ENCODE results near the gene PLCD4.
A peak's percentile ranks its signal among the peaks of the same experiment; 100 is the strongest.

The PLCD4 gene

DNA sequence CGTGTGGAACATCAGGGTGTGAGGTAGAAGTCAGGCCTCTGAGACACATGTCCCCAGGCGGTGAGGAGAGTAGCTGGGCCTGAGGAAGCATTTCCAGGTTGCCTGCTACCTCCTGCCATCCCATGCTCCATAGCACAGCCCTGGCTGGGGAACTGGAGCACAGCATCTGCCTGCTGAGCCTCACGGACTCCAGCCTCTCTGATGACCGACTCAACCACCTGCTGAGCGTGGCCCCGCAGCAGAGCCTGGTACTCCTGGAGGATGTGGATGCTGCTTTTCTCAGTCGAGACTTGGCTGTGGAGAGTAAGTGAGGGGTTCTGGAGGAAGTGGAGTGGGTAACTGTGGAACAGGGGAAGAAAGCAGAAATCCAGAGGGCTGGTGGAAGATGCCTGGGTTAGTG lies 54.7 kb downstream of the PLCD4 start:
- DNase-seq (ENCODE audit: low read depth in 2 of 3, low spot score in 1 of 3), result no peak

DNA sequence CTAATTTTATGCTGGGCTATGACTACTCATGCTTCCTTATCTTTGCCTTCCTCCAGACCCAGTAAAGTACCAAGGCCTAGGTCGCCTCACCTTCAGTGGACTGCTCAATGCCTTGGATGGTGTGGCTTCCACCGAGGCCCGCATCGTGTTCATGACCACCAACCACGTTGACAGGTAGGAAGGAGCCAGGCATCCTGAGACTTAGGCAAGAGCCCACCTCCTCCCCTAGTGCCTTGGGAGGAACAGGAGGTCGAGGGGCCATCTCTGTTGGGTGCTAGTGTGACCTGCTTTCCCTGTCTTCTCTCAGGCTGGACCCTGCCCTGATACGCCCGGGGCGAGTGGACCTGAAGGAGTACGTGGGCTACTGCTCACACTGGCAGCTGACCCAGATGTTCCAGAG lies 55.1 kb downstream of the PLCD4 start:
- no peak for DNase-seq (ENCODE audit: low read depth in 2 of 3, low spot score in 1 of 3)

DNA sequence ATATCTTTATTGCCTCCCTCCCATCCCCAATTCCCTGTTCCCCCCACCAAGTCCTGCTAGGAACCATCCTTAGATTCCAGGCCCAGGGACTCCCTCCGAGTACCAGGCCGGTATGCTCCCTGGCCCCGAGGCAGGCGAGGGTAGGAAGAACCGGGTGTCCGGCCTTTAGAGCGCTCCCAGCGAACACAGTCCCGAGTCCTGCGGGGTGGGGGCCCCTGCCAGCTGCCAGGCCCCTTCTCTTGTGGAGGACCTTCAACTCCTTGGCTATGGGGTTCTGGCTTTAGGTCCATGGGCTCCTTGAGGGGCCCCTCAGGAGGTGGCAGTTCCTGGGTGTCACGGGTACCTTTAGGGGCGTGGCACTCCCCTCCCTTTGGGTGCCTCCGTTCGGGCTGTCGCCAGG lies 56.2 kb downstream of the PLCD4 start:
- no peak for DNase-seq (ENCODE audit: low read depth in 2 of 3, low spot score in 1 of 3)

DNA sequence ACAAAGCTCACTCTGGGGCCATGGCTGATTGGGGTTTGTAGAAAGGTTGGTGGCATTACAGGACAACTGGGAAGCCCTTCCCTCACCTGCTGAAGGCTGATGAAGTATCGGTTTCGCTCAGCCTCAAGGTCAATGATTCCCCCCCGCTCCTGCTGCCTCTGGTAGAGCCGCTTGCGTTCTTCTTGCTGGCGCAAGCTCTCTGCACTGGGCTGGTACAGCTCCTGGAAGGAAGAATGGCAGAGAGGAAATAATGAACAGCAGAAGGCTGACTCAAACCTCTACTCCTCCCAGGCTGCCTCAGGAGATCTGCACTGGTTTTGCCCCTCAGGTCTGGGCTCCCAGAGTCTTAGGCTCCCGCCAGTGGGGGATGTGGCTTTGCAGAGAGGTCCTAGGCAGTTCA lies 57.0 kb downstream of the PLCD4 start:
- no peak for DNase-seq (ENCODE audit: low read depth in 2 of 3, low spot score in 1 of 3)

DNA sequence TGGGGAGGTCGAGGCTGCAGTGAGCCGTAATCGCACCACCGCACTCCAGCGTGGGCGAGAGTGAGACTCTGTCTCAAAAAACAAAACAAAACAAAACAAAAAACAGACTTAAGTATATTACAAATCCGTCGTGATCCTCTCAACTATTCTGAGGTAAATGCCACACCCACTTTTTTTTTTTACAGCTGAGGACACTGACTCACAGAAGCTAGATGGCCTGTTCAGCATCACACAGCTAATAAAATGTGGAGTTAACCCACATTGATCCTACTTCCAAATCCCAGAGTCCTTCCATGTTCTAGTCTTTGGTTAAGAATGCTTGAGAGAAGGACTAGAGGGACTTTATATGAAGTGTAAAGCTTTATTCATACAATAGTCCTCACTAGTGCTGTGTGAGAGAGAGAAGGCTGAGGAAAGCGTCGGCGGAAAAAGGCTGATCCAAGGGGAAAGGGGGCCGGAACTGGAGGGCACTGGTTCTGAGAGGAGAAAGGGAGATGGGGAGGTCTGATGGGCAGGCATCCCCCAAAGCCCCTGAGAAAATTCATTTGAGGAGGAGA lies 63.5 kb downstream of the PLCD4 start:
- DNase-seq (ENCODE audit: low read depth in 2 of 3, low spot score in 1 of 3), result no peak

DNA sequence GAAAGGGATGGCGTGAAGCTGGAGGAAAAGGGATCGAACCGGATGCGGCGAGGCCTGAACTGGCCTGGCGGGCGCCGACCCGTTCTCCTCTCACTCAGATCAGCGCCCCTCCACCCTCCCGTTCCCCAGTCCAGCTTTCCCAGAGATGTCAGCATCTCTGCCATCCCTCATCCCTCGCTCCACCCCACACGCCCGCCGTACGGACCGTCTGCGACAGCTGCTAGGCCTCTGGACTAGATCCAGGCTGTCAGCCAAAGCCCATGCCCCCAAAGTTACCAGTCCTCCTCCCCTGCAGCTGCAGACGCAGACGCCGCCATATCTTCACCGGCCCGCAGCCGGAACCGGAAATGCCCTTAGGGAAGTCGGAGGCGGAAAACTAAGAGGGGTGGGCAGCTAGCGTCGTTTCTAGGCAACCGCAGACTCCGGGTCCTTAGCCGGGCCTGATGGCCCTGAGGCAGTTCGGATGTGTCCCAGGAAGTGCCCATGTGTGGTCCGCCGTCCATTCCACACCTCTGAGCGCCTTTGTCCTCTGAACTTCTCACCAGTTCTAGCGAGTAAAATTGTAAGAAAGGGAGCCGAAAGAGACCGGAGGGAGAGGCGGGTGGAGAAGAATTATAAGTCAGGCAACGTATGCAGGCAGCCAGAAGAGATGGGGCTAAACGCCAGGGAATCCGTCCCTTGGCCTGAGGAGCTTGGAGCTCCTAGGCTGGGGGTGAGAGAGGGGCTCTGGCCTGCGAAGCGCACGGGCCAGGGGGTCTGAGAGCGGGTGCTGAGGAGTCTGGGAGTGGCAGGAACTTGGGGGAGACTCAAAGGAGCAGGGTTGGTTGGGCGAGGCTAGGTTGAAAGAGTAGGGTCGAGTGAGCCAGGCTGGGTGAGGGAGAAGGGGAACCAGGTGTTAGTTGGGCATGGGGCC lies 64.2 kb downstream of the PLCD4 start, which contains the start of the genes RNF25 and STK36:
TSS of gene RNF25 (minus strand) at position 349 of the 913 bp plus-strand sequence. CDS start at position 317, 32 bp downstream.
TSS of gene STK36 (plus strand) at position 433 of the 913 bp plus-strand sequence. CDS start 744 bp downstream, outside the sequence.
- peak; percentile 71 to 79 (median 74) for DNase-seq (ENCODE audit: low read depth in 2 of 3, low spot score in 1 of 3)

DNA sequence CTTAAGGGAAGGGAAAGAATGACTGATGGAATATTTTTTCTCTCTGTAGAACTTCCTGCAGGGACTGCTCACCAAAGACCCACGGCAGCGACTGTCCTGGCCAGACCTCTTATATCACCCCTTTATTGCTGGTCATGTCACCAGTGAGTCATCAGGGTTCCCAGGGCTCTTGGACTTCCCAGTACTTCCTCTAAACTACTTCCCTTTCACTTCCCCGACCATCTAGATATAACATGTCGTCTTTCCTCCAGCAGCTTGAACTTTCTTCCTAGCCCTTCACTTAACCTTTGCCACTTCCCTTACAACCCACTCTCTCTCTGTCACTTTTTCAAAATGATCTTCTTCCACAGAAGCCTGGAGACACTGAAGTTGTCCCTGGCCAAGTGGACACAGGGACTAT lies 71.4 kb downstream of the PLCD4 start:
- DNase-seq (ENCODE audit: low read depth in 2 of 3, low spot score in 1 of 3), result no peak

DNA sequence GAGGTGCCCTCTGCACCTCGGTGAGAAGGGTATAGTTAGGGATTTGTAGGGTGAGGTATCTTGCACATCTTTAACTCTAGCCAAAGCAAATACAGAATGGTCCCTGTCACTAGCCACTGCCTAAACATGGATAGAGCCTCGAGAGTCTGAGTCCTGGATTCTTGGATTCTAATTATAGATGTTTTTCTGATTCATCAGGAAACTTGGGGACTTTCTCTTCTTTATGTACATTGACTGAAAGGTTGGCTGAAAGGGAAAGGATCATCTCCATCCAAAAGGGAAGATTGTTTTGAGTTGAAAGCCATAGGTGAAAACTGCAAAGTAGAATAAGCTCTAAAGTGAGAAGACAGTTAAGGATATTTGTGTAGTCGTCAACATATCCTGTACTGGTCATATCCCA lies 72.4 kb downstream of the PLCD4 start:
- DNase-seq (ENCODE audit: low read depth in 2 of 3, low spot score in 1 of 3), result no peak

Data from stimulated activated CD4-positive, alpha-beta T cell treated with anti-CD3 and anti-CD28 coated beads, Interleukin-12 subunit alpha, Interleukin-12 subunit beta, amount 100 ng/mL, for 48 hours (primary cell).